GM23338 (cell line): ENCODE measurements around the gene RELCH. TPM values are rescaled to one million over a fixed set of nuclear protein-coding genes. Genes with fewer than 3 reads are reported as not detected.

Experiments used
- ATAC-seq: fragments of 200-7000 bp; cut with Tn5 transposase; 3 replicates; pipeline ENCODE4 v1.9.1; 2020
- DNase-seq: peaks from one replicate; pipeline ENCODE4 v3.0.0-alpha.2; 2015; ENCODE audit warnings: low spot score
- H2AFZ ChIP-seq: fragments of 200-600 bp; sonication (generic); 2 replicates; pipeline ENCODE4 v1.8.0; 2016; ENCODE audit warnings: antibody characterized with exemption, mild to moderate bottlenecking, moderate library complexity
- H3F3A ChIP-seq: fragments of 200-600 bp; sonication (generic); replicated peaks from 2 replicates; pipeline ENCODE4 v1.8.0; 2017; ENCODE audit warnings: antibody characterized with exemption, mixed run types, low read depth
- H3K27ac ChIP-seq: fragments of 200-600 bp; sonication (generic); 2 replicates; pipeline ENCODE4 v1.6.1; 2016; ENCODE audit warnings: low read depth
- H3K27me3 ChIP-seq: fragments of 200-600 bp; sonication (generic); 2 replicates; pipeline ENCODE4 v1.8.0; 2016; ENCODE audit warnings: mild to moderate bottlenecking, mixed run types, moderate library complexity; ENCODE audit not compliant: insufficient read depth
- H3K36me3 ChIP-seq: fragments of 200-600 bp; sonication (generic); 2 replicates; pipeline ENCODE4 v1.8.0; 2016; ENCODE audit warnings: mild to moderate bottlenecking; ENCODE audit not compliant: insufficient read depth
- H3K4me1 ChIP-seq: fragments of 200-600 bp; sonication (generic); 2 replicates; pipeline ENCODE4 v1.8.0; 2016; ENCODE audit warnings: mild to moderate bottlenecking, moderate library complexity; ENCODE audit not compliant: insufficient read depth
- H3K4me2 ChIP-seq: fragments of 200-600 bp; sonication (generic); 2 replicates; pipeline ENCODE4 v1.7.1; 2017; ENCODE audit warnings: mixed run types
- H3K4me3 ChIP-seq: fragments of 200-600 bp; sonication (generic); 2 replicates; pipeline ENCODE4 v1.6.1; 2016; ENCODE audit warnings: mixed run types
- H3K79me2 ChIP-seq: fragments of 200-600 bp; sonication (generic); replicated peaks from 2 replicates; pipeline ENCODE4 v1.8.0; 2017; ENCODE audit warnings: mild to moderate bottlenecking; ENCODE audit not compliant: insufficient read depth
- H3K9me2 ChIP-seq: fragments of 200-600 bp; sonication (generic); 2 replicates; pipeline ENCODE4 v1.8.0; 2017; ENCODE audit not compliant: insufficient read depth
- H4K20me1 ChIP-seq: fragments of 200-600 bp; sonication (generic); replicated peaks from 2 replicates; pipeline ENCODE4 v1.8.0; 2017; ENCODE audit warnings: mild to moderate bottlenecking; ENCODE audit not compliant: insufficient read depth
- H3K27ac Mint-ChIP-seq: 2 replicates; pipeline ENCODE4 v1.8.0; 2020; ENCODE audit warnings: inconsistent platforms, mild to moderate bottlenecking, moderate library complexity, mixed read lengths
- H3K27me3 Mint-ChIP-seq: 3 replicates; pipeline ENCODE4 v1.8.0; 2022; ENCODE audit warnings: low read depth, mild to moderate bottlenecking, moderate library complexity, mixed read lengths, inconsistent platforms; ENCODE audit not compliant: insufficient read depth, poor library complexity
- H3K36me3 Mint-ChIP-seq: 3 replicates; pipeline ENCODE4 v1.8.0; 2021; ENCODE audit warnings: low read depth, mild to moderate bottlenecking, inconsistent platforms, moderate library complexity, mixed read lengths
- H3K4me1 Mint-ChIP-seq: 3 replicates; pipeline ENCODE4 v1.8.0; 2020; ENCODE audit warnings: mild to moderate bottlenecking, inconsistent platforms, mixed read lengths
- H3K4me3 Mint-ChIP-seq: 3 replicates; pipeline ENCODE4 v1.8.0; 2021; ENCODE audit warnings: moderate library complexity, mild to moderate bottlenecking, inconsistent platforms, mixed read lengths
- H3K9me3 Mint-ChIP-seq: 3 replicates; pipeline ENCODE4 v1.8.0; 2020; ENCODE audit warnings: moderate library complexity, mild to moderate bottlenecking, inconsistent platforms, mixed read lengths
- CREB1 ChIP-seq: fragments of 250-450 bp; sonication (Bioruptor Pico); IDR thresholded peaks from 2 replicates; pipeline ENCODE4 v1.5.0; 2020; ENCODE audit warnings: low read depth, mild to moderate bottlenecking, moderate library complexity
- EZH2 ChIP-seq: fragments of 200-600 bp; sonication (generic); IDR thresholded peaks from one replicate; pipeline ENCODE4 v1.8.0; 2017; ENCODE audit warnings: antibody characterized with exemption, mild to moderate bottlenecking, low read depth; ENCODE audit not compliant: unreplicated experiment
- JUNB ChIP-seq: IDR thresholded peaks from one replicate; pipeline ENCODE4 v1.6.1; 2016; ENCODE audit warnings: antibody characterized with exemption; ENCODE audit not compliant: unreplicated experiment
- ZNF114 ChIP-seq: fragments of 250-450 bp; sonication (Bioruptor Pico); IDR thresholded peaks from 2 replicates; pipeline ENCODE4 v1.5.0; 2020; ENCODE audit warnings: mild to moderate bottlenecking, moderate library complexity
- ZNF331 ChIP-seq: fragments of 250-450 bp; sonication (Bioruptor Pico); IDR thresholded peaks from 2 replicates; pipeline ENCODE4 v1.5.0; 2020; ENCODE audit warnings: low read depth, mild to moderate bottlenecking, moderate library complexity
- polyA plus RNA-seq: library from polyadenylated mRNA; unstranded; fragments of >200 nt; fragmentation: Nextera tagmentation; extraction: Ambion mirVana; gene quantifications from 2 replicates; pipeline ENCODE4 v1.2.1, GENCODE V29; 2016
- total RNA-seq: library from RNA; depleted of rRNA; stranded (reverse); fragments of >200 nt; shearing (Covaris generic); gene quantifications from 2 replicates; pipeline ENCODE4 v1.2.3, GENCODE V29; 2014
- TF ChIP-seq, protein P1 (sequence below): IDR thresholded peaks from 2 replicates; pipeline ENCODE4 v1.6.1; 2016; ENCODE audit warnings: antibody characterized with exemption
- TF ChIP-seq, protein P2 (sequence below), 2 experiments: fragments of 200-600 bp in 1 of 2; sonication (generic) in 1 of 2; conservative IDR thresholded peaks; 2 replicates each; pipeline versions ENCODE4 v1.5.1 to v1.6.1; 2016 to 2017; ENCODE audit warnings: antibody characterized with exemption in 2 of 2, low read depth in 2 of 2, mild to moderate bottlenecking in 2 of 2, moderate library complexity in 1 of 2

Gene RELCH
- total and polyA plus RNA-seq, 2 experiments from 2014 or later: 8.8 to 56.4 TPM

DNA sequence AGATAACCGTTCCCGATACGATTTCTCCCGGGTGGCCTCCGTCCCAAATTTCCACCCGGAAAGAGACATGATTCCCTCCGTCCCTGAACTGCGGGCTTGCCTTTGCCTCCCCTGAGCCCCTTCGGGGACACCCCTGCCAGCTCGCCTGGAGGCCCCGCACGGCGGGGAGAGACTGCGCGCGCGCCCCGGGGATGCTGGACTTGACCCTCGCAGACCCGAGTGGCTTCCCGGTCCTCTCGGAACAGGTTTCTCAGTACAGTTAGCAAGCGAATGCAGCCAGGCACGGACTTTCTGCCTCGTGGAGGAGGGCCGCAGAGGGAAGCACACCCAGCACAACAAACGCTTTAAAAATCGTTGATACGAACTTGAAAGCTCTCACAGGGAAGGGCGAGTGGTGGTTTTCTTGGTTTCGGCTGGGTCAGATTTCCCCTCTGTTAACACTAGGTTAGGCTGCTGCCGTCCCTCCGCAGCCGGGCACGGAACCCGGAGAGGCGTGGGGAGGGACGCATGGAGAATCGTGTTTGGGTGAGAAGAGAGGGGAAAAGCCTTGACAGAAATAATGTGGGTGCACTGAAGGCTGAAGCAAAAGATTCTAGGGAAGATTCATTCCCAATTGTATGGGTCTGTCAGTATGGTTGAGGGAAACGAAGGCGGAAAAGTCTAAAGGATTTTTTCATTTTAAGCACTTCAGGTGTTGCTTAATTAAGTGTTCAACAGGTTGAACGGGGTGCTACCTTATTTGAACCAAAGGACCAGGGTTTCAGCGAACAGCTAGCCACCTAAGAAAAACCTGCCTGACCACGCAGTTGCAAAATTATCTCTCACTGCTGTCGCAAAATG, 139.0 kb downstream of the RELCH start:
- Mint-ChIP-seq H3K9me3 (no peaks in the 10 kb centered on the region), H3K27ac (no peak overlapping the region), H3K27me3 (peaks cover 34% of the 10 kb centered on the region), H3K4me3 (peak overlapping the region; percentile 90), H3K4me1 (peaks cover 67% of the 10 kb centered on the region), H3K36me3 (no peaks in the 10 kb centered on the region)
- H3F3A ChIP-seq: peaks cover 8% of the 10 kb centered on the region
- no peaks in the 10 kb centered on the region for H3K9me2 ChIP-seq
- peak overlapping the region; percentile 95 for H3K4me2 ChIP-seq
- no peak overlapping the region for H3K27ac ChIP-seq
- ATAC-seq (peak; percentile 9), DNase-seq (peak; percentile 59)
- H2AFZ ChIP-seq: peak overlapping the region; percentile 93
- H3K4me1 ChIP-seq: peaks cover 47% of the 10 kb centered on the region
- H3K36me3 ChIP-seq: no peaks in the 10 kb centered on the region
- H3K27me3 ChIP-seq: peaks cover 34% of the 10 kb centered on the region
- peak overlapping the region; percentile 87 for H3K4me3 ChIP-seq
- TF ChIP-seq, protein P1, sequence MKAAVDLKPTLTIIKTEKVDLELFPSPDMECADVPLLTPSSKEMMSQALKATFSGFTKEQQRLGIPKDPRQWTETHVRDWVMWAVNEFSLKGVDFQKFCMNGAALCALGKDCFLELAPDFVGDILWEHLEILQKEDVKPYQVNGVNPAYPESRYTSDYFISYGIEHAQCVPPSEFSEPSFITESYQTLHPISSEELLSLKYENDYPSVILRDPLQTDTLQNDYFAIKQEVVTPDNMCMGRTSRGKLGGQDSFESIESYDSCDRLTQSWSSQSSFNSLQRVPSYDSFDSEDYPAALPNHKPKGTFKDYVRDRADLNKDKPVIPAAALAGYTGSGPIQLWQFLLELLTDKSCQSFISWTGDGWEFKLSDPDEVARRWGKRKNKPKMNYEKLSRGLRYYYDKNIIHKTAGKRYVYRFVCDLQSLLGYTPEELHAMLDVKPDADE: no peak
- TF ChIP-seq JUNB: no peak
- TF ChIP-seq CREB1: no peak
- no peak for TF ChIP-seq ZNF114 (CRISPR knock-in tag)
- no peak for TF ChIP-seq ZNF331
- TF ChIP-seq EZH2: peak; percentile 8
- TF ChIP-seq, protein P2, sequence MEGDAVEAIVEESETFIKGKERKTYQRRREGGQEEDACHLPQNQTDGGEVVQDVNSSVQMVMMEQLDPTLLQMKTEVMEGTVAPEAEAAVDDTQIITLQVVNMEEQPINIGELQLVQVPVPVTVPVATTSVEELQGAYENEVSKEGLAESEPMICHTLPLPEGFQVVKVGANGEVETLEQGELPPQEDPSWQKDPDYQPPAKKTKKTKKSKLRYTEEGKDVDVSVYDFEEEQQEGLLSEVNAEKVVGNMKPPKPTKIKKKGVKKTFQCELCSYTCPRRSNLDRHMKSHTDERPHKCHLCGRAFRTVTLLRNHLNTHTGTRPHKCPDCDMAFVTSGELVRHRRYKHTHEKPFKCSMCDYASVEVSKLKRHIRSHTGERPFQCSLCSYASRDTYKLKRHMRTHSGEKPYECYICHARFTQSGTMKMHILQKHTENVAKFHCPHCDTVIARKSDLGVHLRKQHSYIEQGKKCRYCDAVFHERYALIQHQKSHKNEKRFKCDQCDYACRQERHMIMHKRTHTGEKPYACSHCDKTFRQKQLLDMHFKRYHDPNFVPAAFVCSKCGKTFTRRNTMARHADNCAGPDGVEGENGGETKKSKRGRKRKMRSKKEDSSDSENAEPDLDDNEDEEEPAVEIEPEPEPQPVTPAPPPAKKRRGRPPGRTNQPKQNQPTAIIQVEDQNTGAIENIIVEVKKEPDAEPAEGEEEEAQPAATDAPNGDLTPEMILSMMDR (conservative IDR thresholded peaks at IDR 0.05; ENCODE audit: low read depth in 2 of 2): no peak
- peaks cover 41% of the 10 kb centered on the region for H3K79me2 ChIP-seq
- peaks cover 8% of the 10 kb centered on the region for H4K20me1 ChIP-seq

DNA sequence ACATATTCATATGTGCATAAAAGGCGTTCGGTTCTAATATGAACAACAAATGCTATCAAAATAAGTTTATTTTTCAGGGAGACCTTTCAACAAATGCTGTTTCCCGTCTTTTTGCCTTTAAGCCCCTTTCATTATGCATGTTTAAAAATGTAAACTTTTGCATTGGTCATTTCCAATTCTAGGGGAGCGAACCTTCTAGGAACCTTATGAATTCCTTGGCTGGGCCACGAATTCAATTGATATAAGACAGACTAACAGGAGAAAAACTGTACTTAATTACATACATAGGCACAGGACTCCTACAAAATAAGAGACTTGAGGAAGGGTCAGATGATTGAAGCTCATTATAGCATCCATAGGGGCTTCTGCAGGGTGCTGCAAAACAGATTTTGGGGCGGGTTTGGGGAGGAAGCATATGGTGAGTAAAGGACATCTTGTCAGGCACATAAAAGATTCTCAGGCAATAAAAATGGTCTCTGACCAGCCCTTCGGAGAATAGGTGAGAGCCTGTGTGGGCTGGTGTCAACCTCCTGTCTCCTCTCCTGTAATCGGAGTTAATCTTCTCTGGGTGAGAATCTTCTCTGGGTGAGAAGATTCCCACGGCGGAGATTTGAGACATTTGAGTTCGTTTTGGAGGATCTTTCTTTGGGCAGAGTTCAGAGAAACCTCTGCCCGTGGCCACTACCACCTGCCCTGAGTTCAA, 139.7 kb downstream of the RELCH start:
- no peak for TF ChIP-seq CREB1
- TF ChIP-seq, protein P1: no peak
- H2AFZ ChIP-seq: no peak overlapping the region
- no peak overlapping the region for H3K27ac ChIP-seq
- Mint-ChIP-seq H3K4me1 (peaks cover 68% of the 10 kb centered on the region), H3K27me3 (peaks cover 37% of the 10 kb centered on the region), H3K9me3 (no peaks in the 10 kb centered on the region), H3K36me3 (no peaks in the 10 kb centered on the region), H3K4me3 (peak overlapping the region; percentile 90), H3K27ac (no peak overlapping the region)
- H3K36me3 ChIP-seq: no peaks in the 10 kb centered on the region
- H3K79me2 ChIP-seq: peaks cover 45% of the 10 kb centered on the region
- peaks cover 8% of the 10 kb centered on the region for H3F3A ChIP-seq
- peaks cover 34% of the 10 kb centered on the region for H3K27me3 ChIP-seq
- peak overlapping the region; percentile 95 for H3K4me2 ChIP-seq
- ATAC-seq (no peak), DNase-seq (no peak)
- peaks cover 8% of the 10 kb centered on the region for H4K20me1 ChIP-seq
- peak overlapping the region; percentile 87 for H3K4me3 ChIP-seq
- no peaks in the 10 kb centered on the region for H3K9me2 ChIP-seq
- peaks cover 47% of the 10 kb centered on the region for H3K4me1 ChIP-seq
